ENCODE results near the gene RIN2.

GRCh38 chr20:19756761-19757486 is 1.1 kb upstream of the RIN2 start:
- TF ChIP-seq CTCF (IDR thresholded peaks at IDR 0.05; ENCODE audit: low read depth, low read length) (no peak), EZH2phosphoT487 (IDR thresholded peaks at IDR 0.05; ENCODE audit: low read depth) (no peak)

Measured in OCI-LY3 (cell line).